ENCODE results near the gene NFATC1.

NFATC1 gene

DNA sequence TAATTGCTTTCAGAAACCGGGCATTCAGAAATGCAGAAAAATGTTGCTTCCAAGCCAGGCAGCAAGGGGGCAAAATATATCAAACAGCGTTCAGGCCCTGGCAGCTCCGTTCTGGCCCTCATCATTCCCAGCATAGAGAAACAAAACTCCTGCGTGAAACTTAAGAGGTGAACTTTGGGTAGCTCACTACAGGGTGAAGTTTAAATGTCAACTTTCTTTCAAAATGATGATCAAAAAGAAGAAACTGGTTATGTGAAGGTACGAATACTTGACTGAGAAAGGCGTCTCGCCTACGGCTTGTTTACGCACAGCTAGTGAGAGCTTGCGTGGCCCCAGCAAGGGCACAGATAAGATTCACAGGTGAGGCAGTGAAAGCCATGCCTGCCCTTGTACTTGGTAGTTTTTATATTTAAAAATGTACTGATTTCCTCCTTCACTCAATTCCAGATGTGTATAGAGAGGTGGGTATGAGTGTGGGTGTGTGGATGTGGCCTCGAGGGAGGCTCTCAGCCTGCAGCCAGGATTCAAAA is 127.5 kb downstream of the NFATC1 start:
- DNase-seq (ENCODE audit: low spot score), result no peak

DNA sequence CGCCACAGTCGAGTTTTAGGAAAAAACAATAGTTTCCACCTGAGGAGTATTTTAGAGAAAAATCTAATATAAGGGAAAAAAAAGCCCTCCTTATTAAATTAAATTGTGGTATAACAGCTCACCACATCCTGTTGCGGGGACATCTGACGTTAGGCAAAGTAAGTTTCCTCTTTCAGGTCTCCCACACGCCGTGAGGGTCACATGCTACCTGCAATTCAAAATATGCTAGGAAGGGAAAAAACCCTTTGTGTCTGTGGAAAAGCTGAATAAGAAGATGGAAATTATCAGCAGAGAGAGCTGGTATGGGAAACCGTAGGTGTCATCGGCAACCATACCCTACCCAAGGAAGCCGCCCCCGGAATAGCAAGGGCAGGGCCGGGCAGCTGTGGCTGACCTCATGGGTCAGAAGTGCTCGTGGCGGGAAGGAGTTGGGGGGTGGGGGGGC is 128.0 kb downstream of the NFATC1 start:
- peak; percentile 76 for DNase-seq (ENCODE audit: low spot score)

DNA sequence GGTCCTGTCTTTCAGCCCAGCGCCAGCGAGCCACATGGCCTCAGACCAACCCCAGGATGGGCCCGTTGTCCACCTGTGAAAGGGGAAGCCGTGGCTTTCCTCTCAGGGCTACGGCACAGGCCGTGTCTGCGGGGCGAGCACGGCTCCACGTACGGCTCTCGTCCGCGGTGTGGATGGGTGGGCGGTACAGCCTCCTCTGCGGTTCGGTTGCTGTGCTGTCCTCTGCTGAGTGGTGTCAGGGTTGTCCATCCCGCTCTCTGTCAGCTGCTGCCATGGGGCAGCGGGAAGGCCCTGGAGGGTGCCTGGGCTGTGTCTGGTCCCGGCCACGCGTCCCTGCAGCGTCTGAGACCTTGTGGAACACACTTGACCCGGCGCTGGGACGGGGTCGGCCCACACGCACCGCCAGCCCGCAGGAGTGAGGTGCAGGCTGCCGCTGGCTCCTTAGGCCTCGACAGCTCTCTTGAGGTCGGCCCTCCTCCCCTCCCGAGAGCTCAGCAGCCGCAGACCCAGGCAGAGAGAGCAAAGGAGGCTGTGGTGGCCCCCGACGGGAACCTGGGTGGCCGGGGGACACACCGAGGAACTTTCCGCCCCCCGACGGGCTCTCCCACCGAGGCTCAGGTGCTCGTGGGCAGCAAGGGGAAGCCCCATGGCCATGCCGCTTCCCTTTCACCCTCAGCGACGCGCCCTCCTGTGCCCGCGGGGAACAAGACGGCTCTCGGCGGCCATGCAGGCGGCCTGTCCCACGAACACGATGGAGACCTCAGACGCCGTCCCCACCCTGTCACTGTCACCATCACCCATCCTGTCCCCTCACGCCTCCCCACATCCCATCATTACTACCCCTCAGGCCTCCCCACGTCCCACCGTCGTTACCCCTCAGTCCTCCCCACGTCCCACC is 128.7 kb downstream of the NFATC1 start:
- peak; percentile 38 for DNase-seq (ENCODE audit: low spot score)

DNA sequence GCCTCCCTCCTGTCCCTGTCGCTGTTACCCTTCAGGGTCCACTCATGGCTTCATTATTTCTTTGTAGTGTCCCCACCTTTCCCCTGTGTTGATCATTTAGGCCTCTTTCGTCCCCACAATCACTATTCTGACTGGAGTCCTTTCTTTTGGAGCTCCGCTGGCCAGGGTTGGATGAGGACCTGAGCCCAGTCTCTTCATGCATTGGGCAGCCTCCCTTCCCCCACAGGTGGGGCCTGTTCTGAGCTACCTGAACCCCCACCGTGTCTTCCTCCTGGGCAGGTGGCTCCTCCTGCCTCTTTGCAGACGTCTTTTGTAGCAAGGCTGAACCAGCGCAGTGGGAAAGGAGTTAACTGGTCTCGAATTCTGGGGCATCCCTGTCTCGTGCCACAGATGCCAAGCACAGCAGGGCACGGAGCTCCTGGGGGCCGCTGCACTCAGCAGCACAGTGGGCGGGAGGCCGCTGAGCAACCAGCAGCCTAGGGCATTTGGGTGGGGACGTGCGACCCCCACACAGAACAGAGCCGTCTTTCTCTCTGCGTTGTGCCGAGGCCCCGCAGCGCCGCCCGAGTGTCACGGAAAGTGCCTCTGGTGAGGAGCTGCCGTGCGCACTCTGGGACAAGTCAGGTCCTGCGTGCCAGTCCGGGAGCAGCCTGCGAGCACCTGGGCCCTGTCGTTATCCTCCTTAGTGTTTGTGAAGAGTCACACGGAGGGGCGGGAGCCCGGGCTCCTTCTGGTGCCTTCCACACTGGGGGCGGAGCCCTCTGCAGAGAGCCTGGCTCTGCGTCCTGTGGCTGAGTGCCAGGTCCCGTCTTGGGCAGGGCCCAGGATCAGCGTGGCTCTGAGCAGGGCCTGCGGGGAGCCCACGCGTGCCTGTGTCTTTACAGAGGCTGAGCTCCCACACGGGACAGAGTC is 130.1 kb downstream of the NFATC1 start:
- no peak for DNase-seq (ENCODE audit: low spot score)

DNA sequence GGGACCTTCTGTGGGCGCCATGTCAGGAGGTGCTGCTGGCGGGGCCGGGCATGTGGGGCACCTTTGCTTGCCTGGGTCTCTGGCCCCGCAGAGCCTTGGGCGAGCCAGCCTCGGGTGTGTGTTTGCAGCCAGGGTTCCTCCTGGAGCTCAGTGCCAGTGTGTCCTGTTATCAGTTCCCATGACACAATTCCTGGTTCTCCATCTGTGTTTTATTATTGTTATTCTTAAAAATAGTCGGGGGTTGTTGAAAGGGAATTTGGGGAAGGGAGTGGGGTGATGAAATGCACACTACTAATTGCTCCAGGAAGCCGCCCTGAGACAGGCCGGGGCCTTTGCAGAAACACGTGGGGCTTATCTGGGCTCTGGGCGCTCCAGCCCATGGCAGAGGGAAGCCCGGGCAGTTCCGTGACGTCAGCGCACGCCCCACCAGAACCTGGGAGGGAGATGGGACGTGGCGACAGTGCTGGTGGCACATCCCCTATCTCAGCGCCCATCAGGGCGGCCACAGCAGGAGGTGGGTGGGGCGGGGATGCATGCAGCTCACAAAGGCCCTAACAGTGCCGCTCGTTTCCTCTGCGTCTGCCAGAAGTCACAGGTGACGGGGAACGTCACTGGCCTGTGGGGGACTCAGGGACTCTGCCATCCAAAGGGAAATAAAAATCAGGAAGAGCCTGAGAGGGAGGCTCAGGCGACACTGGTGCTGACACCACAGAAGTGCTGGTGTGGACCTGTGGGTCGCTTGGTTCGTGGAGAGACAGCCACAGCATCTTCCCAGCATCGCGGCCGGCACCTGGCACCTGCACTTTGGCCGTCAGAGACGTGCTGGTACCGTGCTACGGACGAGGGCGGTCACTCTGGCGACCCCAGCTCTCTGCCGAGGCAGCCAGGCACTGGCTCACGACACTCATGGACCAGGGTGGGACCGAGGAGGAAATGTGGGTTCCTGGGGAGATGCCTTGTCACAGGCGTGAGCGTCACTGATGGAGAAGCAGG is 131.0 kb downstream of the NFATC1 start:
- DNase-seq (ENCODE audit: low spot score), result no peak

DNA sequence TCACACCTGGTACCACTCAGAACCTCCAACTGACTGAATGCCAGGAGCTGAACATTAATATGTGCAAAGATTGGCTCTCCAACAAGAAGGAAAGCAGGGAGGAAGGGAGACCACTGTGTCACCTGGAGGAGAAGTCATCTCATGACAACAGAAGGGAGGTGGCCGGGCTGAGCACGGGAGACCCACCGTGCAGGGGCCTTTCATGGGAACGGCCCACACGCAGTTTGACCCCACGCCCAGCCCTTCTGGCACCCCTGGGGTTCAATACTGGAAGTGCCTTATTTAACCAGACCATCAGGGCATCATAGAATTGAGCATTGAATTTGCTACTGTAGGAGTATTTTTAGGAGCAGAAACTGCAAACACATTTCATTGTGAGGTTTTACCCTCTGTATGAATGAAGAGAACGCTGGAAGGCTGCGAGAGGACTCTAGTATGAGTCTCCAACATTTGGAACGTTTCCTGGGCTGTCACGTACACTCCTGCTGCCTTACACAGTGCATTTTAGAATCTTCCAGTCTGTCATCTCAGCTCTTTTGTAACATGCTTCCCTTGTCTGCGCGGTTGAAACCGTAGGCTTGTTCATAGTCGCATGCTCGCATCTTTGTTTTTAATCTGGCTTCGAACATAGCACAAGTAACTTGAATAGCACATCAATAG is 132.1 kb downstream of the NFATC1 start:
- DNase-seq (ENCODE audit: low spot score), result no peak

DNA sequence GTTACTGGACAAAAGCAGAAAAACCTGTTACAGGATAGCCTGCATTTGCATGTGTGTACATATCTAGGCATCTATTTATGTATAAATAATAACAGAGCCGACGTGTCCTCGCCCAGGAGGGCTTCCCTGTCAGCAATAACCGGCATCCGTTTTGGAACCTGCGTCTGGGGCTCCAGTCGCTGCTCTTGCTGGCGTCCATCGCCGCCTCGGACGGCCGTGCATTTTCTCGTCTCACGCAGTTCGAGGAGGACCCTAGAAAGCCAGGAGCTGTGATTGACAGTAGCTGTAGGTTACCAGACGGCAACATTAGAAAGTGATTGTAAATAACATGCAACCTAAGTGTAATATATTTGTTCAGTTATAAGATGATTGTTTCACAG is 132.6 kb downstream of the NFATC1 start:
- DNase-seq (ENCODE audit: low spot score), result no peak

DNA sequence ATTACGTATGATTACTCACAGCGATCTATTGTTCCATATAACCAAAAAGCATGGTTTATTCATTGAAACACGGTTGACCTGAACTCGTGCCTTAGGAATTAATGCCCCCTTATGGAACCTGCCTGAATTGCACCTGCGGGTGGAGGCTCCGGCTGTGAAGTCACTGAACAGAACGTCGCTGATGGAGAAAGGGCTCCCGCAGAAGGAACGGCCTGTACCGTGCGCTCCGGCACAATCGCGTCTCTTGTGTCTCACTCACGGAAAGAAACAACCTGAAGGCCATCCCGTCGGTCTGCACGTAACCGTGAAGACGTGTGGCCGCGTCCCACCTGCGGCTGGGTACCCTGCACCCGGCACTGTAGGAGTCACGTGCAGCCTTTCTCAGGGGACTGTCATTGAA is 133.1 kb downstream of the NFATC1 start:
- DNase-seq (ENCODE audit: low spot score), result peak; percentile 72

DNA sequence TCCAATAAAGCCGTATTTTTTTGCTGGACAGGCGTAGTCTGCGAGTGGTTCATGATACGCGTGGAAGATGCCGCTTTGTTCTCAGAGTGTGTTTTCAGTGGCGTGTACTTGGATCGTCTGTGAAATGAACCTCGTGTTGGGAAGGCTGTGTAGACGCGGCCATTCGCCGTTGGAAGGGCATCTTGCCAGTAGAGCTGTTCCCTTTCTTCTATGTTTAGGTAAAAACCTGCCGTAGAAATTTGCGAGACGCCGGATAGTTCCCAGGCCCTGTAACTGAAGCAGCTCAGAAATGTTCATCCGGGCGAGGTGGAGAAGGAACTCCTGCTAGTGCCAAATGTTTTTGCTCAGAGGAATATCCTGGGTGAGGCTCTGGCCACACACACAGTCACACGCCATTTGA is 133.6 kb downstream of the NFATC1 start:
- no peak for DNase-seq (ENCODE audit: low spot score)

DNA sequence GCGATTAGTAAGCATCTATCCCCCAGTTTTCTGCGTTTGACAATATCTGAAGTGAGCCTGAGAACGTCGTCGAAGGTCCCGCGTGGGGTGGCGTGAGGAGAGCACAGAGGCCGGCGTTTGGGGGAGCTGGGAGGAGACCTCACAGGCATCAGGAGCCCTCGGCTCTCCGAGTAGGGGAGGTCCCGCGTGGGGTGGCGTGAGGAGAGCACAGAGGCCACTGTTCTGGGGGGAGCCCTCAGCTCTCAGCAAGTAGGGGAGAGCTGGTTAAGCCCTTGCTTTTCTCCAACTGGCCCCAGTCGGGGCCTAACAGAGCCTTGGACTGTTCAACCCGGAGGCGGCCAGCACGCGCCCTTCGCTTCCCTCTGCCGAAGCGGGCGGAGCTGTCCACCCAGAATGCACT is 134.3 kb downstream of the NFATC1 start:
- DNase-seq (ENCODE audit: low spot score), result no peak

DNA sequence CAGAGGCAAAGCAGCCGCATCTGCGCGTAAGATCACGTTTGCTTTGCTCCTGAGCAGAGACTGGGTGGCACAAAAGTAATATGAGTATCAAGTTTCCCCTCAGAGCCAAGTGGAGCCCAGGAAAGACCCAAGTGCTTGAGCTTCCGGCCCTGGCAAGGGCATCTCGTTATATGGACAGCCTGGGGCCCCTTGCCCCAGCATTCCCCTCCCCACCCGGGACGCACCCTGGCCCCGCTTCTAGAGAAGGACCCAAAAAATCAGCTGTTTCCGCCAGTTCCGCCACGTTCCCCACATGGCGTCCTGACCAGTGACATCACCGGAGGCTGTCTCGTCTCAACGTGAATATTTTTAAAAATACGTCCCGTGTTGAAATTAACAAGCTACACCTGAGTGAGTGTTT is 135.1 kb downstream of the NFATC1 start:
- DNase-seq (ENCODE audit: low spot score), result no peak

DNA sequence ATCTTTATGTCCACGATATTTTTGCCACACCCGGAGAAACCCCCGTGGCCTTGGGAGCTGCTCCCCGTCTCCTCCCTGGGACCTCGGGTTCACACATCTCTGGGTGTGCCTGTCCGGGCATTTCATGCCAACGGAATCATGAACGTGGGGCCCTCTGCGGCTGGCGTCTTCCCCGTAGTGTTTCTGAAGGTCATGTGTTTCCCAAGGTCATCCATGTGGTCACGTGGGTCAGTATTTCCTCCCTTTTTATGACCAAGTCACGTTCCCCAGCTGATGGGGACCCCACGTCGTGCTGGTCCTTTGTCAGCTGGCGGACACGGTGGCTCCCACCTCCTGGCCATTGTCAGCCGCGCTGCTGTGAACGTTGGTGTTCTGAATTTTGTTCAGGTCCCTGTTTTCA is 135.7 kb downstream of the NFATC1 start:
- DNase-seq (ENCODE audit: low spot score), result no peak

DNA sequence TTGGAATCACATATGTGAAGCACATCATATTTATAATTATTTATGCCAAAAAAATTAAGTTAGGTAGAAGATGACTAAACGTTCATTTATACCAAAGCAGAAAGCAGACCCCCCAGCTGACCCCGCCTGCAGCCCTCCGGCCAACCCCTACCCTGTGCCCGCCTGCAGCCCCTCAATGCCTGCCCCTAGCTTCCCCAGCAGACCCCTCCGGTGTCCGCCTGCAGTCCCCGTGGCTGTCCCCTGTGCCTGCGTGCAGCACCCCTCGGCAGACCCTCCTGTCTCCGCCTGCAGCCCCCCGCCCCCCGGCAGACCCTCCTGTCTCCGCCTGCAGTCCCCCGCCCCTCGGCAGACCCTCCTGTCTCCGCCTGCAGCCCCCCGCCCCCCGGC is 136.2 kb downstream of the NFATC1 start:
- DNase-seq (ENCODE audit: low spot score), result no peak

DNA sequence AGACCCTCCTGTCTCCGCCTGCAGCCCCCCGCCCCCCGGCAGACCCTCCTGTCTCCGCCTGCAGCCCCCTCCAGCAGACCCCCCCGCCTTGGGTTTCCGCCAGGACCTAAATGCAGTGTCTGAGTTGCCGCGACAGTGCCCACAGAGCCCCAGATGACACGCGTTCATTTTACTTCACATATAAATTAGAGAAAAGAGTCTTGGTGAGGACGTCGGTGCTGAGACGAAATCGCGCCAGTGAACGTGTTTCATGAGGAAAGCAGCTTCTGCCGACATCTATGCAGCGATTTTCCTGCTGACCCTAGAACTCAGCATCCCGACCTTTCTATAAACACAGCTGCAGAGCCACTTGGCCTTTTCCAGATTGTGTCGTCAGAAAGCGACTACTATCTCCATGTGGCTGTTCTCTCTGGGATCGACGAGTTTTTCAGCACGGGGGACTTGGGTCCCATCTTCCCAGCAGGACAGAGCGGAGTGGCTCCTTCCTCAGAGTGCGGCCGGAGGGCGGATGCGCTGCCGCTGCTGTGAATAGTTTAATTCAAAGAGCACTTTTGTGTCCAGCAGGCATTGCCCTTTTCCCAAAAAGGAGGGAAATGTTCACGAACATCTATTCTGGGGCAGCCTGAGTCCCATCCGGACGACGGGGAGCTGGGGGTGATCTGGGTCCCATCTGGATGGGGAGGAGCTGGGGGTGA is 136.7 kb downstream of the NFATC1 start:
- DNase-seq (ENCODE audit: low spot score), result no peak

DNA sequence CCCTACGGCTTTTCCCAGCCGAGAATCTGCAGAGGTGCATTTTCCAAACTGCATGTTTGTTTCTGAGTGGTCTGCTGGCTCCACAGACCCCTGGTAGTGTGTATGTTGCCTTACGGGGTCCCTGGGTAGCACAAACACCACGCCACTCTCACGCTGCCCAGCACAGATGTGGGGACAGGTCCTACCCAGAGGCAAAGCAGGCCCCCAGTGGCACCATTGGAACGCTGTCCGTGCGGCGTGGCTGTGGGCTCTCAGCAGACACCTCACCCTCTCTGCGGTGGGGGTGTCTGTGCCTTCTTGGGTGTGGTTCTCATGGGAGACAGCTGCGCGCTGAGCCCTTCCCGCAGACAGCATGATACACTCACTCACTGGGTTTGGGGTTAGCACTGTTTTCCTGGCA is 137.4 kb downstream of the NFATC1 start:
- DNase-seq (ENCODE audit: low spot score), result no peak

DNA sequence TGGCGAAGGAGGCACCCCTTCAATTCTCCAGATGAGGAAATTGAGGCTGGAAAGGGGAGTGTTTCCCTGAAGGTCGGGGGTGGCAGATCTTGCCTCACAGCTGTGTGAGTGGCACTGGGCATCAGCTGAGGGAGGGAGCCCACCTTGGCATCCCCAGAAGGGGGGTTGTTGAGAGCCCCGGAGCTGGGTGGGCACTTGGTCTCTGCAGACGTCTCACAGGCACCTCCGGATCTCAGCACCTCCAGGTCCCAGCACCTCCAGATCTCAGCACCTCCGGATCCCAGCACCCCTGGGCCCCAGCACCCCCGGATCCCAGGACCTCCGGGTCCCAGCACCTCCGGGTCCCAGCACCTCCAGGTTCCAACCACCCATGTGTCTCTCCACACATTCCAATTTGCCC is 137.9 kb downstream of the NFATC1 start:
- no peak for DNase-seq (ENCODE audit: low spot score)

DNA sequence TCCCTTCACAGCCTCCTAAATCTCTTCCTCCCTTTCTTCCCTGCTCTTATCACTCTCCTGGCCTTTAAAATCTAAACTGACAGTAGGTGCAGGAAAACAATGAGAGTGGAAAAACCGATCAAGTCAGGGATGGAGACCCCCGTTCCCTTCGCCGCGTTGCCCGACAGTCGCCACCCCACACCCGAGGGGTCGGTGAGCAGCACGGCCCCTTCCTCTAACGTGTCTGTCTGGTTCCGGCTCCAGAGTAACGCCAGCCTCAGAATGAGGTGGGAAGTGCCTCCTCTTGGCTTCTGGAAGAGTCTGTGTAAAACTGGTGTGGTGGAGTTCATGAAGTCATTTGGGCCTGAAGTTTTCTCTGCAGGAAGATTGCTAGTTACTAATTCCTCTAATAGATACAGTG is 138.6 kb downstream of the NFATC1 start:
- no peak for DNase-seq (ENCODE audit: low spot score)

DNA sequence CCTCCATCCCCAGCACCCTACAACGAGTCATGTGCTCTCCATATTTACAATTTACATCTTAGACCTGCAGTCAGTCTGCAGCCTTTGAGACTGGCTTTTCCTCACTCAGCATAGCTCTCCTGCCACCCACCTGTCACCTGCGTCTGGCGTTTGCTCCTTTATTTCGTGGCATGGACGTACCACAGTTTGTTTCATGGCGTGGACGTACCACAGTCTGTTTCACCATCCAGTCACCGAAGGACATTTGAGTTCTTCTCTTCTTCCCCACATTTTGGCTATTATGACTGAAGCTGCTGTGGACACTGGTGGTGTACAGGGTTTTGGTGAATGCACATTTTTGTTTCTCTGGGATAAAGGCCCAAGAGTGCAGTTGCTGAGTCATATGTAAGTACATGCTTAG is 142.0 kb downstream of the NFATC1 start:
- DNase-seq (ENCODE audit: low spot score), result no peak

DNA sequence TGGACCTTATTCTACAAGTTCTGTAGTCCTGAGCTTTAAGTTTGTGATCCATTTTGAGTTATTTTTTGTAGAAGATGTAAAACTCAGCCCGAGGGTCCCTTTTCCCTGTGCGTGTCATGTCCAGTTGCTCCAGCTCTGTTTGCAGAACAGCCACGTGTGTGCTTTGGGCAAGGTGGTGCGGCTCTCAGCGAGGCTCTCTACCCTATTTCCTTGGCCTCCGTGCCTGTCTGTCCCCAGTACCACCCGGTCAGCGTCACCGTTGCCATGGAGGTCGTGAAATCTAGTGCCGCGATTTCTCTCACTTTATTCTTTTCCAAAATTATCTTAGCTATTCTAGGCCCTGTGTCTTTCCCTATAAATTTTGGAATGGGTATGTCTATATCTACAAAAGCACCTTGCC is 142.9 kb downstream of the NFATC1 start:
- DNase-seq (ENCODE audit: low spot score), result no peak

DNA sequence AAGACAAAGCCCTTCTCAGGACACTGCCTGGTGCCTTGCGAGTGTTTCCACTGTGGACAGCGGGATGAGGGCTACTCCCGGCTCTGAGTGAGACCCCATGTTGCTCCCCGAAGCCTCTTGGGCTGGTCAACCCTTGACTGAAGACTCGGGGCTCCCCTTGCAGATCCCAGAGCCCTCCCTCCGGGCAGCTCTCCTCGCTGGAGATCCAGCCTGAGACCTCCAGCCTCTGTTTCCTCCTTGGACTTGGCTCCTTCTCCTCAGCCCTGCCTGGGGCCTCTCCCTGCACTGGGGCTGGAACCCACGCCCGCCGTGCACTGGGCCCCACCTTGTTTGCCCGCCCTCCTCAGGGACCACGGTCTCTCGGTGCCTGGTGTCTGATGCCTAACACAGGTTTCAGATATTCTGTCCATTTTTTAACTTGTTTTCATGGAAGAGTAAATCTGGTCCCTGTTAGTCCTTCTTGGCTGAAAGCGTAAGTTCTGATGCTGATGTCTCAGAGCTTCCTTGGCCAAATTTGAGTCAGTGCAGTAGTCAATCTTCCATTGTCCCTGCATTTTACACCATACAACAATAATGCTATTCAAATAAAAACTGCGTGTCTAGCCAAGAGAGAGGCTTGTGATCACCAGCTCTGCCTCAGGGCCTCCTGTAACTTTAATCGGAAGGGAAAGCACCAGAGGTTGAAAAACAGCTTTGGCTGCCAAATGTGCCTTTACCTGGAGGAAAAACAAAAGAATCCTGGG is 144.6 kb downstream of the NFATC1 start:
- DNase-seq (ENCODE audit: low spot score), result no peak

Data from CD4-positive, alpha-beta T cell treated with Interleukin-6 at 100 ng/mL for 8 hours (primary cell).